ENCODE data around the gene CPA5. TPM values are rescaled to one million over a fixed set of nuclear protein-coding genes. Genes with fewer than 3 reads are reported as not detected.

Gene CPA5, protein sequence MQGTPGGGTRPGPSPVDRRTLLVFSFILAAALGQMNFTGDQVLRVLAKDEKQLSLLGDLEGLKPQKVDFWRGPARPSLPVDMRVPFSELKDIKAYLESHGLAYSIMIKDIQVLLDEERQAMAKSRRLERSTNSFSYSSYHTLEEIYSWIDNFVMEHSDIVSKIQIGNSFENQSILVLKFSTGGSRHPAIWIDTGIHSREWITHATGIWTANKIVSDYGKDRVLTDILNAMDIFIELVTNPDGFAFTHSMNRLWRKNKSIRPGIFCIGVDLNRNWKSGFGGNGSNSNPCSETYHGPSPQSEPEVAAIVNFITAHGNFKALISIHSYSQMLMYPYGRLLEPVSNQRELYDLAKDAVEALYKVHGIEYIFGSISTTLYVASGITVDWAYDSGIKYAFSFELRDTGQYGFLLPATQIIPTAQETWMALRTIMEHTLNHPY
- not detected in 2 replicates for total RNA-seq

DNA sequence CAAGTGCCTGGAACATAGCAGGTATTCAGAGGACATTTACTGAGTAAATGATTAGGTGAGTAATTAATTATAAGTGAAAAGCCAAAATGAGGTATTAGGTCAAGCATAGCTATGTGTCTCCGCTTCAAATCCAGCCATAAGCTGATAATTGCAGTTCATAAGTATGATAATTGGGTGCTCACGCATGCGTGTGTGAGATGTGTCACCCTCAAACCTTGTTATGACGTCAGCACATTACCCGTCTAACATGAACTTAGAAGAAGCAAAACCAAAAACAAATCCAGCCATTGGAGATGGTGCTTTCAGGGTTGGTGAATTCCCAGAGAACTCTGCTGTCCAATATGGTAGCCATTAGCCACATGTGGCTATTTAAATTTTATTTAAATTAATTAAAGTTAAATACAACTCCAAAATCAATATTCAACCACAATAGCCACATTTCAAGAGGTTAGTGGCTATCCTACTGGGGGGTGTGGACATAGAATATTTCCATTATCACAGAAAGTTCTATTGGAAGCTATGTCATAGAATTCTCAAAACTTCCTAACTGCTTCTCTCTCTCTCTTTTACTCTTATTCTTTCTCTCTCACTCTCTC lies at the start of gene CPA5:
Gene CPA5 (plus strand): TSS at position 546 of the 596 bp plus-strand sequence. CDS start 1,670 bp downstream, outside the sequence.

DNA sequence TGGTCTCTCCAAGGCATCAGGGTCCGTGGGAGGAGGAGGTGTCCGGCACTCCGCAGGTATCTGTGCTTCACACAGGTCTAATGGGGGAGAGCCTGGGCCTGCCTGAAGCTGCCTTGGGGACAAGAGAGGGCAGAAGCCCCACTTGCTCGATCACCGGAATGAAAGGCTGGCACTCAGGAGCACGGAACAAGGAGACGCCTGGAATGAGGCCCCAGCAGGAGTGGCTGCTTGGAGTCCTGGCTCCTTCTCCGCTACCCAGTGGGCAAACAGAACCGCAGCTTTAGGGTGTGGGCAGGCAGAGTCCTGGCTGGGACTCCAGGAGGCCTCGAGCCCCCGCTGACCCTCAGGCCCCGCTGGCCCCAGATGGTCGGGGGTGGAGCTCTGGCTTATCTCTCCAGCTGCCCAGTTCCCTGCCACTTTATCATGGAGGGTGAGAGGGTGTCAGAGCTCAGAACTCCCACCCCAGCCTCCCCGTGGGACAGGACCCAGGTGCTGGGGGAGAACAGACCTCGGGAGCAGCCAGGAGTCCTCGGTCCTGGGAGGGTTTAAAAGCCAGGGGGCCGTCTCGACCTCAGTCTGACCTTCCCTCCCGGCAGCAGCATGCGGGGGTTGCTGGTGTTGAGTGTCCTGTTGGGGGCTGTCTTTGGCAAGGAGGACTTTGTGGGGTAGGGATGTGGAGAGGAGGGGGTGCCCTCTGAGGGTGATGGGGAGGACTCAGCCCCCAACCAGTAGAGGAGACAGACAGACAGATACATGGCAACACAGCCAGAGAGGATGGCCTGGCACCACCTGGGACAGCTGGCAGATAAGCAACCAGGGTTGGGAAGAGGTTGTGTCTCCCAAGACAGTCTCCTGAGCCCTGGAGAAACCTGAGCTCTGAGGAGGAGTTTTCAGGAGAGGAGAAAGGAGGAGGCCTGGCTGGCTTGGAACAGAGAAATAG lies 35.6 kb downstream of the CPA5 start, which contains the start of gene CPA1:
Gene CPA1 (plus strand): TSS at position 574 of the 940 bp plus-strand sequence. CDS start 27 bp downstream, at position 601.

Other genes with a start within 250 kb of the CPA5 start
- gene TMEM209, start 139.4 kb upstream of the CPA5 start, total RNA-seq = 8.5 and 9.2 TPM in 2 replicates
- 0.09 and 0.14 TPM in 2 replicates for gene SSMEM1, start 137.0 kb upstream of the CPA5 start, total RNA-seq
- not detected in 2 replicates for gene CPA2, start 78.0 kb upstream of the CPA5 start, total RNA-seq
- gene CPA4, start 51.7 kb upstream of the CPA5 start, total RNA-seq = 25.9 and 83.2 TPM in 2 replicates
- gene CPA1, start 35.7 kb downstream of the CPA5 start, total RNA-seq = 0.09 and 0.28 TPM in 2 replicates
- gene CEP41, start 96.2 kb downstream of the CPA5 start, total RNA-seq = 6.5 and 7.4 TPM in 2 replicates
- gene MEST, start 147.3 kb downstream of the CPA5 start, total RNA-seq = 125 and 240 TPM in 2 replicates